HG02759 (cell line): ENCODE data around the gene YY1AP1.
"Not testable (repeated sequence)": the region's sequence is repeated elsewhere in the genome, so short reads cannot be mapped to it uniquely, and the experiment has no call there.

Source experiments
- ATAC-seq: cut with Tn5 transposase; IDR thresholded peaks from one replicate; pipeline ENCODE4 v1.9.1; 2021; ENCODE audit warnings: mild to moderate bottlenecking, moderate library complexity; ENCODE audit not compliant: unreplicated experiment

YY1AP1 gene

GRCh38 chr1:155646307-155646706, 42.3 kb downstream of the YY1AP1 start:
- no peak for ATAC-seq

DNA sequence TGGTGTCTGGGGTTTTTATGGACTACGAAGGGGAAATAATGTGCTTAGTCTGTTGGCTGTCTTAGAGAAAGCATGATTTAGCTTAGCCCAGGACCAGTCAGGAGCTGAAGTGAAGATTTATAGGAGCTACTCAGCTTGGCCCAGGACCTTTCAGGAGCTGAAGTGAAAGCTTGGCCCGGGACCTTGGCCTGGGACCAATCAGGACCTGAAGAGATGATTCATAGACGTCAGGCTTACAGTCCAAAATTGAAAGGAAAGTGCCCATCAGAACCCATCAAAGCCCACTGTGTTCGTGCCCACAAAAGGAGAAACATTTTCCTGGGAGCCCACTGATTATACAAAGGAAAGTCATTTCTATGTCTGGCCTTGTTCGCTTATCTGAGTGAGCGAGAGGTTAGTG, 42.9 kb downstream of the YY1AP1 start:
- ATAC-seq, result no peak

GRCh38 chr1:155645034-155645598, 43.5 kb downstream of the YY1AP1 start:
- ATAC-seq, result no peak

- ATAC-seq, result no peak
These were observed 45.3 kb downstream of the YY1AP1 start for GRCh38 chr1:155643230-155643629.

GRCh38 chr1:155642559-155643180, 45.9 kb downstream of the YY1AP1 start:
- ATAC-seq, result not testable (repeated sequence)

DNA sequence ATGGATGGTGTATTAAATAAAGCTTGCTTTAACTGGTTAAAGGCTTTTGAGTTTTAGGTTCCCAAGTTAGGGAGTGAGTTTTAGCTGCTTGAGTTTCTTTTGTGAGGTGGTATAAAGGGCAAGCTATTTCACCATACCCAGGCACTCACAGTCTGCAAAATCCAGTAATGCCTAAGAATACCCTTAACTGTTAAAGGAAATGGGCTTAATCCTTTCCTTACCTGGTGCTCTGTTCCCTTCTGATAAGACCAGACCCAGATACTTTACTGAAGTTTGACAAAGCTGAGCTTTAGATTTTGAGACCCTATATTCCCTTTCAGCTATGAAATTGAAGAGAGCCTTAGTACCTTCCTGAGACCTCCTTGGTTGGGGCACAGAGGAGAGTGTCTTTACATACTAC, 48.2 kb downstream of the YY1AP1 start:
- ATAC-seq, result no peak

GRCh38 chr1:155636397-155637153, 52.0 kb downstream of the YY1AP1 start:
- ATAC-seq, result no peak

GRCh38 chr1:155626428-155626827, 62.1 kb downstream of the YY1AP1 start:
- not testable (repeated sequence) for ATAC-seq

DNA sequence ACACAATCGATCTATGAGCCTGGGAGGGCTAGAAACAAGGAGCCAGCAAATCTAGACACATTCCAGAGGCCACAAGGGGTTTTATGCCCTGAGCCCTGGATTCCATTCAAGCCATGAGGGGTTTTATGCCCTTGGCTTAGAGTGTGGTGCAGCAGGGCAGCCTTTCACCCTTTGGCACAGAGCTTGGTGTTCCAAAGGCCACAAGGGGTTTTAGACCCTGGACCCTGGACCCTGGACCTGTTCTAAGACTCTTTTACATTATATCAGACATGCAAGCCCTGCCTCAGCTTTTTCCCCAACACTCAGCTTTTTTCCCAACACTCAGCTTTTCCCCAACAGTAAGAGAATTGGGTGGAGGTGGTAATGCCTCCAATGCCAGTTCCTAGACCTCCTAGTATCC, 65.2 kb downstream of the YY1AP1 start:
- no peak for ATAC-seq

DNA sequence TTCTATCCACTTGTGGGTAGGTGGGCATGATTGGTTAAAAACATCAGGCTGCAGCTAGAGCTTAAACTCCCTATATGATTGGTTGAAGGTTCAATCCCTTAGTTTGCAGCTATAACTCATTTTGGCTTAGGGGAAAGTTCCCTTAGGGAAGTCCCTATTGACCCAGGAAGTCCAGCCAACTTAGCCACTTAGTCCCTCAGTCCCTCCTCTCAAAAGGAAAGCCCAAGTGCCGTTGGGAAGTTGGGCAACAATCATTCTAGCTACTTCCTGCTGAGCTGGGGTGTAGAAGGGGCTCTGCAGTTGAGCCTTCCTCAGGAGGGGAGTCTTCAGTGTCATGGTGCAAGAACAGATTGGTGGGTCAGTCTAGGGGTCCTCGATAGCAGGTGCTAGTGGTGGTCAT, 66.4 kb downstream of the YY1AP1 start:
- no peak for ATAC-seq

DNA sequence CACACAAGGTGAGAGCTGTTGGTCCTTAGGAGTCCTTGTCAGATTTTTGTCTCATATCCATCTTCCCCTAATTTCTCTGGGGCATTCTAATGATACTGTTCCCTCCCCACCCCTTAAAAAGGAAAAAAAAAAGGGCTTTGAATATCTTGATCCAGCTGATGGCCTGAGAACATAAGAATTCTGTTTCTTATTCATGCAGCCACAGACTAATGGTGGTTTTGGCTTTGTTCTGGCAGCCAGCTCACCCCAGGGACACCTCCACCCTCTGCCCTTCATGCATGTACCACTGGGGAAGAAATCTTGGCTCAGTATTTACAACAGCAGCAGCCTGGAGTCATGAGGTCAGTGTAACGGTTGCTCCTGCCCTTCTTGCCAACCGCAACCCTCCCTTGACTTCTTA, 75.3 kb downstream of the YY1AP1 start:
- ATAC-seq, result not testable (repeated sequence)

- not testable (repeated sequence) for ATAC-seq
These were observed 78.3 kb downstream of the YY1AP1 start for GRCh38 chr1:155610257-155610647.

DNA sequence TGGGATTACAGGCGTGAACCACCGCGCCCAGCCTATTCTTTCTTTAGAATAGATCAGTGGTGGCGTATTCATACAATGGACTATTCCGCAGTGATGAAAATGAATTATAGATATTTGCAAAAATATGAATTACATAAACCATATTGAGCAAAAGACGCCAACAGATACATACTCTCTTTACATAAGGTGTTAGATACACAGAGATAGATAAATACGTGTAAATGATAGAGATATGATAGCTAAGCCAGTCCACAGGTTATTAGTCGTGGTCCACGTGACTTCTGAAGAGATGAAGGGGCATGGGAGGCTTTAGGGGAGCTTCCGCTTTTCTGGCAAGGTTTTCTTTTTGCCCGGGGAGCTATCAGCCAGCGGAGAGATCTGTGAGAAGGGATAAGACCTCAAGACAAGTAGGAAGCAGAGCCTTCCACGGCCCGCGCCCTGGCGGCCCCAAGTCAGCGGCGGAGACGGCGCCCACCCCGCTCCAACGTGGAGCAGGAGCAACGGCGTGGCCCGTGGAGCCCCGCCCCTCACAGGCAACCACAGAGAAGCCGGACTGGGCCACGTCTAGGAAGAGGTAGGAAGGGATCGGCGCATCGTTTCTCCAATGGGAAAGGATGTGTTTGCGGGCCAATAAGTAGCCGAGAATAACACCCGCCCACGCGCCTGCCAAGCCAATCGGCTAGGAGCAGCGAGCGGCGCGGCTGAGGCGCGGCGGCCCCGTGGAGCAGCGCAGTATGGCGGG, 78.9 kb downstream of the YY1AP1 start, which contains the start of gene MSTO1:
MSTO1 (plus strand) TSS at position 704 of the 742 bp plus-strand sequence; CDS start at position 735, 31 bp downstream.
- peak; percentile 93 for ATAC-seq
